Gastroesophageal sphincter (tissue), 4 donors: ENCODE measurements around the gene MEIS2. TPM values are rescaled to one million over a fixed set of nuclear protein-coding genes. Genes with fewer than 3 reads are reported as not detected.

Experiments
- ATAC-seq: fragments of 150-250 bp; one replicate; pipeline ENCODE4 v1.9.1; 2016; ENCODE audit warnings: mild to moderate bottlenecking, moderate library complexity
- H3K27ac ChIP-seq, 4 donors: fragments of 200-600 bp; sonication (generic) in 3 of 4; 1 replicate in 3 of 4; 2 replicates in 1 of 4; pipeline ENCODE4 v1.5.1; 2016 to 2019
- H3K27me3 ChIP-seq: fragments of 200-600 bp; sonication (generic); one replicate; pipeline ENCODE4 v1.5.1; 2019
- H3K36me3 ChIP-seq, 2 donors: fragments of 200-600 bp; sonication (generic); one replicate each; pipeline ENCODE4 v1.5.1; 2019; ENCODE audit warnings: control low read depth in 1 of 2
- H3K4me1 ChIP-seq, 3 donors: fragments of 200-600 bp; sonication (generic); 1 replicate in 2 of 3; 2 replicates in 1 of 3; pipeline ENCODE4 v1.5.1; 2016 to 2019; ENCODE audit warnings: control low read depth in 2 of 3
- H3K4me3 ChIP-seq, 2 donors: fragments of 200-600 bp; sonication (generic); one replicate each; pipeline ENCODE4 v1.5.1; 2019; ENCODE audit warnings: mild to moderate bottlenecking in 1 of 2, moderate library complexity in 1 of 2
- H3K9me3 ChIP-seq, 3 donors: fragments of 200-600 bp; sonication (generic); one replicate each; pipeline ENCODE4 v1.5.1; 2017 to 2019; ENCODE audit warnings: control low read depth in 2 of 3
- EP300 ChIP-seq: sonication (generic); formaldehyde crosslinking; IDR thresholded peaks from one replicate; pipeline ENCODE4 v1.6.1; 2017; ENCODE audit warnings: antibody characterized with exemption, mild to moderate bottlenecking
- POLR2A ChIP-seq, 2 donors: fragments of 450-650 bp; IDR thresholded peaks; one replicate each; pipeline ENCODE4 v1.6.1; 2017; ENCODE audit warnings: antibody characterized with exemption in 2 of 2, mild to moderate bottlenecking in 2 of 2, moderate library complexity in 1 of 2
- POLR2AphosphoS5 ChIP-seq: sonication (generic); formaldehyde crosslinking; IDR thresholded peaks from one replicate; pipeline ENCODE4 v1.6.1; 2017; ENCODE audit warnings: antibody characterized with exemption
- whole genome bisulfite sequencing, 2 donors: methylation state at CpG; one replicate each; pipeline ENCODE4 v1.1.5; 2018; ENCODE audit warnings: low coverage in 1 of 2; 5-methylcytosine and 5-hydroxymethylcytosine counted together
- total RNA-seq, 4 donors: library from RNA; depleted of rRNA; stranded (reverse); fragments of >200 nt; gene quantifications; one replicate each; pipeline ENCODE4 v1.1.0, GENCODE V29; 2016
- TF ChIP-seq, protein P1 (sequence below), 4 experiments: fragments of 200-600 bp in 2 of 4; fragments of 450-650 bp in 2 of 4; sonication (generic) in 1 of 4; IDR thresholded peaks; one replicate each; pipeline ENCODE4 v1.5.1; 2017 to 2019; ENCODE audit warnings: antibody characterized with exemption in 4 of 4, mild to moderate bottlenecking in 2 of 4, moderate library complexity in 2 of 4

The MEIS2 gene
- total RNA-seq, 4 donors from 2014 or later, result 43.1 to 108 (median 85.7) TPM

DNA sequence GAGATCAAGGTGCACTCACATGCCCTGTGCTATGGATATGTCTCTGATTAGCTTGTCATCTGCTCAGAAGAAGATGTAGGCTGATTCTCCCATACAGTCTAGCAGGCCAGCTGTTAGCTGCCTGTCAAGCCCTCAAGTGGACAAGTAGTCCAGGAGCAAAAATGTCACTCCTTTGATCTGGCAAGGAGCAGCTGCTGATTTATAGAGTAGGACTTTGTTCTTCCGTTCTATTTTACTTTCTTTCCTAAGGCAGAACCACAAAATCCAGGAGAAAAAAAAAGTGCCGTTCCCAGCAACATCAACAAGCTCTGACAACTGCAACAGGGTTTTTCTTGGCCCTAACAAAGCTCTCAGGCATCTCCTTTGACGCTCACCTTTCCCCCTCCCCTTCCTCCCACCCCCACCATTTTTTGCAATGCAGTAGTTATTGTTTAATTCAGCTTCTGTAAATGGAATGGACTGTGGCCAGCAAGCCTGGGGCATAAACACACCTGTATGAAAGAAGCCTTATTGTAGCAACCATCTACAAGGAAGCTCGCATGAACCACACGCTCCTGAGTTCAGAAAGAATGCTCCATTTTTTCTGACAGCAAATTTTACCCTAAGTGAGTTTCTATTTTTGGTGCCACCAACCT is 196.3 kb downstream of the MEIS2 start:
- TF ChIP-seq EP300 (no peak), POLR2A (IDR thresholded peaks at IDR 0.05) (no peak), POLR2AphosphoS5 (no peak)
- TF ChIP-seq, protein P1, sequence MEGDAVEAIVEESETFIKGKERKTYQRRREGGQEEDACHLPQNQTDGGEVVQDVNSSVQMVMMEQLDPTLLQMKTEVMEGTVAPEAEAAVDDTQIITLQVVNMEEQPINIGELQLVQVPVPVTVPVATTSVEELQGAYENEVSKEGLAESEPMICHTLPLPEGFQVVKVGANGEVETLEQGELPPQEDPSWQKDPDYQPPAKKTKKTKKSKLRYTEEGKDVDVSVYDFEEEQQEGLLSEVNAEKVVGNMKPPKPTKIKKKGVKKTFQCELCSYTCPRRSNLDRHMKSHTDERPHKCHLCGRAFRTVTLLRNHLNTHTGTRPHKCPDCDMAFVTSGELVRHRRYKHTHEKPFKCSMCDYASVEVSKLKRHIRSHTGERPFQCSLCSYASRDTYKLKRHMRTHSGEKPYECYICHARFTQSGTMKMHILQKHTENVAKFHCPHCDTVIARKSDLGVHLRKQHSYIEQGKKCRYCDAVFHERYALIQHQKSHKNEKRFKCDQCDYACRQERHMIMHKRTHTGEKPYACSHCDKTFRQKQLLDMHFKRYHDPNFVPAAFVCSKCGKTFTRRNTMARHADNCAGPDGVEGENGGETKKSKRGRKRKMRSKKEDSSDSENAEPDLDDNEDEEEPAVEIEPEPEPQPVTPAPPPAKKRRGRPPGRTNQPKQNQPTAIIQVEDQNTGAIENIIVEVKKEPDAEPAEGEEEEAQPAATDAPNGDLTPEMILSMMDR (IDR thresholded peaks at IDR 0.05), result no peak
- Histone ChIP-seq H3K27me3 (no peaks in the 10 kb centered on the region), H3K36me3 (no peaks in the 10 kb centered on the region), H3K27ac (peak overlapping the region in 1 of 4 donors; percentile 0), H3K4me1 (peaks cover 0 to 55% (median 15%) of the 10 kb centered on the region in 3 donors), H3K4me3 (no peak overlapping the region), H3K9me3 (no peaks in the 10 kb centered on the region)
- ATAC-seq, result no peak
- WGBS, 2 donors, result 31 to 67% methylated on average over 2 to 5 of the region's 5 CpGs

DNA sequence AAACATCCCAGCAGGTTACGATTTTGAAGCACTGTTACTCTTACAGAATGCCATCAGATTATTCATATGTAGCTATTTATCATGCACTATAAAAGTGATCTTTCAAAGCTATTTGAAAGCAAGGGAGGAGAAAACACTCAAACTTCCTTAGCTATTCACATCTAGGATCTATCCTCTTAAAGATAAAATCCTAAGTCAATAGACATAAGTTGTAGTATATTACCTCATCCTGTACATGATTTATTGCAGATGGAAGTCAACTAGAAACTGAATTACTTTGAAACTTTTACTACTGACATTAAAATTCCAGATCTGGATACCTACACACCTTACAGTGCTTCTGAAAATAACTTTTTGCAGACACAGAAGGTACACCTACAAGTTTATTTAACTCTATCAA is 197.2 kb downstream of the MEIS2 start:
- ATAC-seq, result no peak
- no peak overlapping the region for H3K27ac ChIP-seq
- no peaks in the 10 kb centered on the region for H3K36me3 ChIP-seq
- WGBS, 2 donors, result 47 to 60% methylated on average over 1 of the region's 1 CpG
- TF ChIP-seq, protein P1 (IDR thresholded peaks at IDR 0.05), result no peak
- no peak for TF ChIP-seq POLR2AphosphoS5
- TF ChIP-seq EP300, result no peak
- no peak for TF ChIP-seq POLR2A (IDR thresholded peaks at IDR 0.05)
- no peaks in the 10 kb centered on the region for H3K27me3 ChIP-seq
- H3K4me3 ChIP-seq, result no peak overlapping the region
- H3K9me3 ChIP-seq, result no peaks in the 10 kb centered on the region
- H3K4me1 ChIP-seq, result peaks cover 0 to 63% (median 15%) of the 10 kb centered on the region in 3 donors

DNA sequence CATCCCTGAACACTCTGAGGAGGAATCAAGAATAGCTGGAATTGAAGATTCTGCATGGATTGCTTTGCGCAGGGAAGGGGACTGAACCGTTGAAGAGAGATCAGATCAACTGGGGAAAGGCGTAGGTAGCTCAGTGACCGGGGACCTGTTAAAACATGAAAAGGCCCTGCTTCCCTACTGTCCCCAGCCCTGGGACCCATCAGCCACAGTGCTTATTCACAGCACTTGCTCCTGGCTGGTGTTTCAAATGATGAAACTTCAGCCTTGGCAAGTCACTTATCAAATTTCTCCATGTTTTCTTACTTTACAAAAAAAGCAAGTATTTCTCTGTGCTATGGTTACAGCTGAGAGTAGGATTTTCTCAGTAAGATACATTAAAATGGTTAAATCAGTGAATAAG is 199.3 kb downstream of the MEIS2 start:
- no peaks in the 10 kb centered on the region for H3K27me3 ChIP-seq
- H3K27ac ChIP-seq, result no peak overlapping the region
- WGBS, 2 donors, result 57% methylated on average over 1 of the region's 4 CpGs; no CpG with 5 or more reads in 1 of the 2 donors
- ATAC-seq, result no peak
- H3K4me3 ChIP-seq, result no peak overlapping the region
- peaks cover 0 to 5% of the 10 kb centered on the region in 2 donors for H3K36me3 ChIP-seq
- no peaks in the 10 kb centered on the region for H3K9me3 ChIP-seq
- TF ChIP-seq POLR2AphosphoS5 (no peak), POLR2A (IDR thresholded peaks at IDR 0.05) (no peak), EP300 (no peak)
- TF ChIP-seq, protein P1 (IDR thresholded peaks at IDR 0.05), result no peak
- H3K4me1 ChIP-seq, result peaks cover 0 to 78% (median 15%) of the 10 kb centered on the region in 3 donors

DNA sequence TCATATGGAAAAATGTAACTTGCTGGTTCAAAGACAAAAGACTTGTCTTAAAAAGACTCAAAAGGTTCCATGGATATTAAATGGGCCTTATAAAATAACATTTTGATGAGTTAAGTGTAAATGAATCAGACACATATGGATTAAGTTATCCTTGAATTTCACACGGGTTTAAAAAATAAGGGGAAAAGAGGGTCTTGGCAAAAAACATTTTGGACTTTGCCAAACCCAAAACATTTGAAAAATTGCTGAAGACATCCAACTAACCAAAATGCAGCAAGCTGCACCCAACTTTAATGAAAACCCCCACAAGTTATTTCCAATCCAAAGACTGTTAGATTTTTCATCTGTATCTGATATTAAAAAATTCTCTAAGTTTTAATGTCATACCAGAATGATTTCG is 200.7 kb downstream of the MEIS2 start:
- Histone ChIP-seq H3K27me3 (no peaks in the 10 kb centered on the region), H3K36me3 (peaks cover 0 to 18% of the 10 kb centered on the region in 2 donors), H3K9me3 (no peaks in the 10 kb centered on the region), H3K4me3 (no peak overlapping the region), H3K27ac (no peak overlapping the region), H3K4me1 (peaks cover 0 to 65% (median 15%) of the 10 kb centered on the region in 3 donors)
- TF ChIP-seq POLR2A (IDR thresholded peaks at IDR 0.05), result no peak
- ATAC-seq, result no peak
- WGBS, 2 donors, result 65 to 66% methylated on average over 2 of the region's 2 CpGs

DNA sequence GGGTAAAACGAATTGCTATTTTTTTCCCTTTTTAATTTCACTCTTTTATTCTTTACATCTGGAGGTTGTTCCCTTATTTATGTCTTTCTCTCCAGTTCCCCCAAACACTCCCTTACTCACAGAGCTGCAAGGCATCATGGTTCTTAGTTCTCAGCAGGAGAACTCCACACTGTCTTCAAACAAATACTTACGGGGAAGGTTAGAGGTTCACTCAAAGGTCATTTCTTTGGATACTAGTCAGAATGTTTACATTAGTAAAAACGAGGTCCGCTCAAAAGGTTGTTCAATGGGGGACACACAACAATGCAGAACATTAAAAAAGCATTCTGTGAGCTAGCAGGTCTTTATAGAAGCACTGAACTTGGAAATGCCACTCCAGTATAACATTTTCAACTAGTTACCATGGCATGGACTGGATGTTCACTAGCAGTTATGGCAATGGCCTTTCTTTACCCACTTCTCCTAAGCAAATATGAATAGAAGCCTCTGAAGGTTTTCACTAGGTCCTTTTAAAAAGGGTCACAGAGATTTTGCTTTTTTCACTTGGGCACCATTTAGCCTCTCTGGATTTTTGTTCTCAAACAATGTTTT is 201.7 kb downstream of the MEIS2 start:
- ATAC-seq, result no peak
- Histone ChIP-seq H3K27me3 (no peaks in the 10 kb centered on the region), H3K4me3 (no peak overlapping the region), H3K4me1 (peaks cover 0 to 54% (median 7%) of the 10 kb centered on the region in 3 donors), H3K9me3 (no peaks in the 10 kb centered on the region), H3K27ac (peak overlapping the region in 1 of 4 donors; percentile 22), H3K36me3 (peaks cover 0 to 28% of the 10 kb centered on the region in 2 donors)
- TF ChIP-seq POLR2A (IDR thresholded peaks at IDR 0.05) (no peak), POLR2AphosphoS5 (no peak), EP300 (no peak)
- TF ChIP-seq, protein P1 (IDR thresholded peaks at IDR 0.05), result no peak
- WGBS, 2 donors, result 13 to 48% methylated on average over 3 to 4 of the region's 4 CpGs
